Measurements from ENCODE around the gene OR1D5.

DNA sequence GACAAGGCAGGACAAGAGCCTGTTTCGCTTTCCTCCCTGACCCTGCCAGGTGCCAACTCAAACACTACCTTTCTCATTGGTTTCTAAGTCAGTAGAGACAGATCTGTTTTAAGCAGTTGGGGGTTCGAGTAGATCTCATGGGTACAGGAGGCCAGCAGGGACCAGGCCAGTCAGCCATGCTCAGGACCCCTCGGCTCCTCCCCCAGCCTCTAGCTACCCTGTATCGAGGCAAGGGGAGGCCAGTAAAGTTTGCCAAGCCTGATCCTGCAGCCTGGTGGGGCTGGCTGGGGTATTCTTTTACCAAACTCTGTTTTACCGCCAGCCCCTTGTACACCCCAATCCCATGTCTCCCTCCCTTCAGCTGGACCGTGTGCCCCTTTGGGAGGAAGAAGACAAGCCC lies 26.6 kb downstream of the OR1D5 start:
- TF ChIP-seq ZNF565 (CRISPR knock-in tag; conservative IDR thresholded peaks at IDR 0.05; ENCODE audit: low read depth) (no peak), RARB (CRISPR knock-in tag; IDR thresholded peaks at IDR 0.05) (no peak), ZFP3 (CRISPR knock-in tag; IDR thresholded peaks at IDR 0.05) (no peak), TOX (CRISPR knock-in tag; IDR thresholded peaks at IDR 0.05; ENCODE audit: borderline replicate concordance) (no peak)
- TF ChIP-seq, protein P1, sequence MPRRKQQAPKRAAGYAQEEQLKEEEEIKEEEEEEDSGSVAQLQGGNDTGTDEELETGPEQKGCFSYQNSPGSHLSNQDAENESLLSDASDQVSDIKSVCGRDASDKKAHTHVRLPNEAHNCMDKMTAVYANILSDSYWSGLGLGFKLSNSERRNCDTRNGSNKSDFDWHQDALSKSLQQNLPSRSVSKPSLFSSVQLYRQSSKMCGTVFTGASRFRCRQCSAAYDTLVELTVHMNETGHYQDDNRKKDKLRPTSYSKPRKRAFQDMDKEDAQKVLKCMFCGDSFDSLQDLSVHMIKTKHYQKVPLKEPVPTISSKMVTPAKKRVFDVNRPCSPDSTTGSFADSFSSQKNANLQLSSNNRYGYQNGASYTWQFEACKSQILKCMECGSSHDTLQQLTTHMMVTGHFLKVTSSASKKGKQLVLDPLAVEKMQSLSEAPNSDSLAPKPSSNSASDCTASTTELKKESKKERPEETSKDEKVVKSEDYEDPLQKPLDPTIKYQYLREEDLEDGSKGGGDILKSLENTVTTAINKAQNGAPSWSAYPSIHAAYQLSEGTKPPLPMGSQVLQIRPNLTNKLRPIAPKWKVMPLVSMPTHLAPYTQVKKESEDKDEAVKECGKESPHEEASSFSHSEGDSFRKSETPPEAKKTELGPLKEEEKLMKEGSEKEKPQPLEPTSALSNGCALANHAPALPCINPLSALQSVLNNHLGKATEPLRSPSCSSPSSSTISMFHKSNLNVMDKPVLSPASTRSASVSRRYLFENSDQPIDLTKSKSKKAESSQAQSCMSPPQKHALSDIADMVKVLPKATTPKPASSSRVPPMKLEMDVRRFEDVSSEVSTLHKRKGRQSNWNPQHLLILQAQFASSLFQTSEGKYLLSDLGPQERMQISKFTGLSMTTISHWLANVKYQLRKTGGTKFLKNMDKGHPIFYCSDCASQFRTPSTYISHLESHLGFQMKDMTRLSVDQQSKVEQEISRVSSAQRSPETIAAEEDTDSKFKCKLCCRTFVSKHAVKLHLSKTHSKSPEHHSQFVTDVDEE (CRISPR knock-in tag; IDR thresholded peaks at IDR 0.05) = no peak
- TF ChIP-seq, protein P2, sequence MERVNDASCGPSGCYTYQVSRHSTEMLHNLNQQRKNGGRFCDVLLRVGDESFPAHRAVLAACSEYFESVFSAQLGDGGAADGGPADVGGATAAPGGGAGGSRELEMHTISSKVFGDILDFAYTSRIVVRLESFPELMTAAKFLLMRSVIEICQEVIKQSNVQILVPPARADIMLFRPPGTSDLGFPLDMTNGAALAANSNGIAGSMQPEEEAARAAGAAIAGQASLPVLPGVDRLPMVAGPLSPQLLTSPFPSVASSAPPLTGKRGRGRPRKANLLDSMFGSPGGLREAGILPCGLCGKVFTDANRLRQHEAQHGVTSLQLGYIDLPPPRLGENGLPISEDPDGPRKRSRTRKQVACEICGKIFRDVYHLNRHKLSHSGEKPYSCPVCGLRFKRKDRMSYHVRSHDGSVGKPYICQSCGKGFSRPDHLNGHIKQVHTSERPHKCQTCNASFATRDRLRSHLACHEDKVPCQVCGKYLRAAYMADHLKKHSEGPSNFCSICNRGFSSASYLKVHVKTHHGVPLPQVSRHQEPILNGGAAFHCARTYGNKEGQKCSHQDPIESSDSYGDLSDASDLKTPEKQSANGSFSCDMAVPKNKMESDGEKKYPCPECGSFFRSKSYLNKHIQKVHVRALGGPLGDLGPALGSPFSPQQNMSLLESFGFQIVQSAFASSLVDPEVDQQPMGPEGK (CRISPR knock-in tag; IDR thresholded peaks at IDR 0.05; ENCODE audit: borderline replicate concordance) = no peak
- TF ChIP-seq, protein P3, sequence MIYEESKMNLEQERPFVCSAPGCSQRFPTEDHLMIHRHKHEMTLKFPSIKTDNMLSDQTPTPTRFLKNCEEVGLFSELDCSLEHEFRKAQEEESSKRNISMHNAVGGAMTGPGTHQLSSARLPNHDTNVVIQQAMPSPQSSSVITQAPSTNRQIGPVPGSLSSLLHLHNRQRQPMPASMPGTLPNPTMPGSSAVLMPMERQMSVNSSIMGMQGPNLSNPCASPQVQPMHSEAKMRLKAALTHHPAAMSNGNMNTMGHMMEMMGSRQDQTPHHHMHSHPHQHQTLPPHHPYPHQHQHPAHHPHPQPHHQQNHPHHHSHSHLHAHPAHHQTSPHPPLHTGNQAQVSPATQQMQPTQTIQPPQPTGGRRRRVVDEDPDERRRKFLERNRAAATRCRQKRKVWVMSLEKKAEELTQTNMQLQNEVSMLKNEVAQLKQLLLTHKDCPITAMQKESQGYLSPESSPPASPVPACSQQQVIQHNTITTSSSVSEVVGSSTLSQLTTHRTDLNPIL (CRISPR knock-in tag; IDR thresholded peaks at IDR 0.05; ENCODE audit: low read depth) = no peak

All from SK-N-SH treated with all-trans-retinoic acid at 6 μM for 48 hours (cell line).